Measurements from ENCODE around the gene SLC38A3.
"Not testable (repeated sequence)": the region's sequence is repeated elsewhere in the genome, so short reads cannot be mapped to it uniquely, and the experiment has no call there.

The SLC38A3 gene

DNA sequence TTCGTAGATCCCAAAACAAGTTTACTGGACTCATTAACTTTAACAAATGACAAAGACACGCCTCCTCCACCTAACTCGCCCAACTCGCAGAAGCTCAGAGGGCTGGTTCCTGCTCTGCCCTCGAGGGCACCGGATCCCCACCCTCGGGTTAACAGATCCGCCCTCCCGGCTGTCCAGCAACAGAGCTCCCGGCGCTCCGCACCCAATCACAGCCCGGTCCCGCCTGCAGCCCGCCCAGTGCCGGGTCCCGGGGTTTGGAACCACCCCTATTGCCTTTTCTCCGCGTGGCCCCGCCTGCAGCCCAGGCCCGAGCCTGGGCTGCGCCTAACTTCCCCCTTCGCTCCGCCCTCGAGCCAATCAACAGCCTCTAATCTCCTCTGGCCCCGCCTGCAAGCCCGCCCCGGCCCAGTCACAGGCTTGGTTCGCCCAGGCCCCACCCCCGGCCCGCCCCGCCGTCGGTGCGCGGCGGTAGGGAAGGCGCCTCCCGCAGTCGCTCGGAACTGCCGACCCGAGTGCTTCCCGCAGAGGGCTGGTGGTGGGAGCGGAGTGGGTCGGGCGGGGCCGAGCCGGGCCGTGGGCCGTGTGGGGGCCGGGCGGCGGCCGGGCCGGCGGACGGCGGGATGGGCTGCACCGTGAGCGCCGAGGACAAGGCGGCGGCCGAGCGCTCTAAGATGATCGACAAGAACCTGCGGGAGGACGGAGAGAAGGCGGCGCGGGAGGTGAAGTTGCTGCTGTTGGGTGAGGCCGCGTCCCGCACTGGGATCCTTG lies 30.8 kb downstream of the SLC38A3 start, which contains the start of gene GNAI2:
TSS of gene GNAI2 (plus strand) at position 489 of the 768 bp plus-strand sequence. CDS start at position 621, 132 bp downstream.
- DNase-seq: peak; percentile 99

DNA sequence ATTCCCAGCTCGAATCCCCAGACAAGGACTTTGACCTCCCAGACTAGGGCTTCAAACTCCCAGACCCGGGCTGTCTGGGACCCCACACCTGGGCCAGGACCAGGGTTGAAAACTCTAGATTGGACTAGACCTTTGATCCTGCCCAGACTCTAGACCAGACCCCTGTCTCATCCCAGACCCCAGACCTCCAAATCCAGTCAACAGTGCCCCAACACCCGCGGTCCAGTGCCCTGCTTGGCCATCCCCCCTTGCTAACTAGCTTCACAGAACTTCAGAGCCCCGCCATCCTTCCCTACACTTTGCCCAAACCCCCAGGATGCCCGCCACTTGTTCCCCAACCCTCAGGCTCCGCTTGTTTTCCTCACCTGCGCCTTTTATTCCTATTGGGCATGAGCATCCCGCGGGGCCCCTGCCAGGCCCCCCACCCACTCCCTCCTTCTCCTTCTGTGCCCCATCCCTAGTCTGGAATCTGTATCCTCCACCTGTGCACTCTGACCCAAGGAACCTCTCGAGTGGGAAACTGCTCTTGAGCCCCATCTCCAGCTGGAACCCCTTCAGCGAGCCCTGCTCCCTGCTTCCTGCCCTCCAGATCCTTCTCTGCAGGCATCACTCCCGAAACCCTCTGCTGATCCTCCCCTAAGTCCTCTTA lies 31.5 kb downstream of the SLC38A3 start:
- DNase-seq: no peak

DNA sequence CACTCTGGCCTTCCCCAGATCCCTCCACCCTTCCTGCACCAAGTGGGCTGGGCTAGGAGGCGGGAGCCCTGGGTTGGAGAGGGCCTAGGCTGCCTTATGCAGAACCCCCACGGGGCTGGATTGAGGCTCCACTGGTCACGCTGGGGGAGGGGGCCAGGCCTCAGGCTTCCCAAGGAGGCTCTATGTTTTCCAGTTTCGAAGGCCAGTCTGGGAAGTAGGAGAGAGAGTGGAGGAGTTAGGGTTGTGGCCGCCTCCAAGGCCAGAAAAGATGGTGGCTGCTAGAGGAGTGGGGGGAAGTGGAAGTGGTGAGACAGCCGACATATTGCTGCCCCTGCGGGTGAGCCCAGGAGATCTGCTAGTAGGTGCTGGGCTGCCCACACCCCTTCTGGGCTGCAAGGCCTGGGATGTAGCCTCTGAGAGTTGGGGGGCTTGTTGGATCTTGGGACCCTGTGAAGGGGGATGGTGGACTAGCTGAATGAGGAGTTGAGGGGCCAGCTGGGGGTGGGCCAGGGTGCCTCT lies 32.1 kb downstream of the SLC38A3 start:
- DNase-seq: no peak

DNA sequence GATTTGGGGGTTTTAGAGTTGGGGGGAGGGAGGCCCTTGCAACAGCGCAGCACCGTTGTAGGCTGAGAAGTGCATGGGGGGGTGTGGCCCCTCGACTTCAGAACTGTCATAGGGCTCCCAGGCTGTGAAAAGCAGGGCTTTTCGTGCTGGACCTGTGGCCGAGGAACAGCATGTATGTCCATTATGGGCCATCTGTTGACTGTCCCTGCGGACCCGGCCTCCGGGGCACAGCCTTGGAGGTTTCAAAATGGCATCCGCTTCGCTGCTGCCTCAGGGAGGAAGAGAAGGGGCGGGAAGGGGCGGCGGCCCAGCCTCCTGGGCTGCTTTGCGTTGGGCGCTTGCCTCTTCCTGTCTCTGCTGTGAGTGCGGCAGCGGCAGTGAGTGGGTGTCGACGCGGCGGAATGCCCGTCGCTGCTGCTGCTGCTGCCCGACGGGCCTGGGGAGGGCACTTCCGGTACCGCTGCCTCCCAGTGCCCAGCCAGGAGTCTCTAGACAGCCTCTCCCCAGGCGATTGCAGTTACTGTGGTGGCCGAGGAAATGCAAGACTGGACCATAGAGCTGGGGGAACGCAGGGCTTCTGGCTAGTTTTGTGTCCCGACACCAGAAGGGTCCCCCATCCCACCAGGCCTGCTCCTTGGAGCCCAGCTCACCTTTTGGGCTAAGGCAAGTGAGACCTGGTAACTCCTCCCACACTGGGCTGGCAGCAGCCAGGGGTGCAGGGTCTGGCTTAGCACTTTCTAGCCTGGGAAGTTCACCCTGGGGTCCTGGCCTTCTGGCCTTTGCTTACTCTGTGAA lies 32.9 kb downstream of the SLC38A3 start:
- DNase-seq: peak; percentile 80

DNA sequence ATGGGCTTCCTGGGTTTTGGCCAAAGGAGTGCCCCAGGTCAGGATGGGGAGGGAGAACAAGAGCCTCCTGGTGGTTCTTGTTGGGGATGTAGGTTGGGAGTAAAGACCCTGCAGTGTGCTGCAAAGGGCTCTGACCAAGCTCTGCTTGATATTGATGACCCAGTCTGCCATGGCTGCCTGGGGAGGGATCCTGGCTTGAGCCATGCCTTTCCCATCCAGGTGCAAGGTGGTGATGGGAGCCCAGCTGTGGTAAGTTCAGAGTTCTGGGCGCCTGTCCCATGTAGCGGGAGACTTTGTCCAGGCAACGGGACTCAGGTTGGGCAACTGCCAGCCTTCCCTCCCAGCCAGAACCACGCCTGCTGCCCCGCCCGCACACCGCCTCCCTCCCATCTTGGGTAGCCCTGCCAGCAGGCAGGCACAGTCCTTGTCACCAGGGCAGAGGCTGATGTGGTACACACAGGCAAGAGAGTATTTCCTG lies 33.5 kb downstream of the SLC38A3 start:
- no peak for DNase-seq

DNA sequence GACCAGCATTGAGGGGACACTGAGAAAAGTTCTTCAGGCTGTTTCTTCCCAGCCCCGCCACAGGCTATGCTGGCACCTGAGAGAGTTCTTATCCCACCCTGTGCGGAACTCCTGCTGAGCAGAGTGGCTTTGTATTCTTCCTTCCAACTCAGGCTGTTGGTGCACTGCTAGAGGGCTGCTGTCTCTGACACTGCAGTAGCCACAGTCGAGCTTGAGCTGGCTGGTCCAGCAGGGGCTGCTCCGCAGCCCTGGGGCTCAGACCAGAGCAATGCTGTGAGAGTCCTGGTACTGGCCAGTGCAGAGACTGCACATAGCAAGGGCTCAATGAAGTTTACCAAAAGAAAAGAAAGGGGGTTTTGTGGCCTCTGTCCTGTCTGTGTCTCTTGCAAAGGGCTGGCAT lies 34.6 kb downstream of the SLC38A3 start:
- DNase-seq: no peak

DNA sequence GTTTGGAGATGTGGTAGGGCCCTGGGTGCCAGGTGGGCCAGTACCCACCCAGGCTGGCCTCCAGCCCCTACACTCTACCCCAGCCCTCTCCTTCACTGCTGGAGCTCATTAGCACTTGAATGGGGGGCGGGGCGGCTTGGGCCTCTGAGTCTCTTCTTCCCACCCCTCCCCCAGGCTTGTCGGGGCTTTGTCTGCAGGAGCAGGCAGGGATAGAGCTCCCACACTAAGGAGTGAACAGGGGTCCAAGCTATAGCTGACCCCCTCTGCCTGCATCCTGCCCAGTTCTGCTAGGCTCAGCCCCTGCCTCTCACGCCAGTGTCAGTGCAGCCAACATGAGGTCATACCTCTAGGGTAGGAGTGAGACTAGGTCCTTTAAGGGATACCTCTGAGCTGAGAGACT lies 36.1 kb downstream of the SLC38A3 start:
- DNase-seq: no peak

DNA sequence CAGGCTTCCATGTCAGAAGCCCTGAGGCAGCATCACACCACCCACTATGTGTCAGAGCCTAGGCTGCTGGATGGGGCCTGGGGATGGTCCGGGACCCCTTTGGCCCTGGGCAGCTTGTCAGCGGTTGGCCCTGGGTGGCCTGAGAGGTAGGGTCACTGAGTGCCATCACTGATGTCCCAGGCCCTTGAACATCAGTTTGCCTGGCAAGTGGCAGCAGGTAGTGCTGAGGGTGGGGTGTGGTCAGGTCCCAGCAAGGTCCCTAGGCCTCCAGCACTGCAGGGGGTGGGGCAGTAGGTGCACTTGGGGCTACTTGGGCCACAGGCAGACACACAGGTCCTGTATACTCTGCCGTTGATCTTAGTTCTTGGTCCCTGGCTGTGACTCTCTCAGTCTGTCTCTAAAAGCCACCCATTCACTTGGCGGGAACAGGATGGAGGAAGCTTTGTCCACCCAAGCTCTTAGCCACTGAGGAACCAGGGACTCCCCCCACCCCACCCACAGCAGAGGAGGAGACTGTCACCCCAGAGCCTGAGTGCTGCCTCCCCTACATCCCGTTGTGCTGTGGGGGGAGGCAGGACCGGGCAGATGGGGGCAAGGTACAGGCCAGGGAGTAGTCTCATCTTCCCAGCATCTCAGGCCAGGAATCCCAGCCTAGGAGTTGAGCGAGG lies 36.8 kb downstream of the SLC38A3 start:
- DNase-seq: peak; percentile 11

DNA sequence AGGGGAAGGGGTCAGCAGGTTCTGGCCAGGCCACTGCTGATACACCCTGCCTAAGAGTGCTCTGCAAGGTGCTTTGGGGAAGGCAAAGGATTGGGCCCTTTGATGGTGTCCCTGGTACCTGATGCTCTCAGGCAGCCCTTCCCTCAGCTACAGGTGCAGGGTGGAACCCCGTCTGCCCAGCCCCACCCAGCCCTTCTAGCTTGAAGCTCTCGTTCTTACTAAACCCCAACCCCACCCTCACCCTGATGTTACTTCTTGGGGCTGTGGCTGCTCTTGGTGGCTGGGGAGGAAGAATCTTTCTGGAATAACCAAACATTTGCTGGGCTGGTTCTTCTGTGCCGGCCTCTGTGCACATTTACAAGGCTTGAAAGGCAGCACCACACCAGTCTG lies 37.3 kb downstream of the SLC38A3 start:
- no peak for DNase-seq

DNA sequence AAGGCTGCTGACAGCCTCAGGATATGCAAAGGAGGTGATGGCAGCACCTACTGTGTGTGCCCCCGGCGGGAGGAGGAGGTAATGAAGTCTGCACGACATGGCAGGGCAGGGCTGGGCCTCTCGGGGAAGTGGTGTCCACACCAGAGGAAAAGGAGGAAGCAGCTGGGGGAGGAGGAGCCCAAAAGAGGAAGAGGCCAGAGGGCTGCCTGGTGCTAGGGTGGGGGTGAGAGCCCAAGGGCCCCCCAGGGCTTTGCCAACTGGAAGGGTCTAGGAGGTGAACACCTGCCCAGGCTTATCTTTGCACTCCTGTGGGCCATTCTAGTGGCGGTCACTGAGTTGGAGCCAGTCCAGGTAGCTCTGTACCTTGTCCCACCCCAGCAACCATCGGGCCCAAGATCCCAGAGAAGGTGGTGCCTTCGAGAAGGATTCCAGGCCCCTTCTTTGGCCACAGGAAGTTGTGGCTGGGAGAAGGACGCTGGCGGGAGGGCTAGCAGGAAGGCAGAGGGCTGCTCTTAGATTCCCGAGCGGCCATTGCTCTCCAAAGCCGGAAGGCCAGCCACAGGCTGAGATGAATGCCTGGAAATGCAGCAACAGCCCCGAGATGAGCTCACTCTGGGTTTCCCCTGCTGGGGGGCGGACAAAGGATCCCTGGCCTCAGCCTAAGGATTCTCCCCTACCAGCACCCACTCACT lies 37.9 kb downstream of the SLC38A3 start:
- peak; percentile 89 for DNase-seq

DNA sequence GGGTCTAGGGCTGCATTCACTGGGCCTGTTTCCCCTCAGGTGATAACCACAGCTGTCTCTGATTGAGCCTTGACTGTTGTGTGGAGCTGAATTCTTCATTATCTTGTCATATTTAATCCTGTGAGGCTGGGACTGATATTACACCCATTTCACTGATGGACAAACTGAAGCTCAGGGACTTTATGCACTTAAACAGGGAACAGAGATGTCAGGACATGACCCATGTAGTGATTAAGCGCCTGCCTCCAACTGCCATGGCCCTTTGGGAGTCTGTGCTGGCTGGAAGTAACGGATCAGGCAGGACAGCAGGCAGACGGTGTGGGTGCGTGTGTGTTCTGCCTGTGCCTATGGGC lies 38.4 kb downstream of the SLC38A3 start:
- DNase-seq: no peak

DNA sequence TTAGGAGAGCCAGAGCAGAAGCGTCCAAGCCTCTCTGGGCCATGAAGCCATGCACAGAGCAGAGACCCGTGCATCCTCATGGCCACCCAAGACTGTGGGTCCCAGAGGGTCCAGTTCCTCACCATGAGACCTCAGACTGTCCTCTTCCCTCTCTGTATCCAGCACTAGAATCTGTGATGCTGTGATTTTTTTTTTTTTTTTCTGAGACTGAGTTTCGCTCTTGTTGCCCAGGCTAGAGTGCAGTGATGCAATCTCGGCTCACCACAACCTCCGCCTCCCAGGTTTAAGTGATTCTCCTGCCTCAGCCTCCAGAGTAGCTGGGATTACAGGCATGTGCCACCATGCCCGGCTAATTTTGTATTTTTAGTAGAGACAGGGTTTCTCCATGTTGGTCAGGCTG lies 39.7 kb downstream of the SLC38A3 start:
- not testable (repeated sequence) for DNase-seq

DNA sequence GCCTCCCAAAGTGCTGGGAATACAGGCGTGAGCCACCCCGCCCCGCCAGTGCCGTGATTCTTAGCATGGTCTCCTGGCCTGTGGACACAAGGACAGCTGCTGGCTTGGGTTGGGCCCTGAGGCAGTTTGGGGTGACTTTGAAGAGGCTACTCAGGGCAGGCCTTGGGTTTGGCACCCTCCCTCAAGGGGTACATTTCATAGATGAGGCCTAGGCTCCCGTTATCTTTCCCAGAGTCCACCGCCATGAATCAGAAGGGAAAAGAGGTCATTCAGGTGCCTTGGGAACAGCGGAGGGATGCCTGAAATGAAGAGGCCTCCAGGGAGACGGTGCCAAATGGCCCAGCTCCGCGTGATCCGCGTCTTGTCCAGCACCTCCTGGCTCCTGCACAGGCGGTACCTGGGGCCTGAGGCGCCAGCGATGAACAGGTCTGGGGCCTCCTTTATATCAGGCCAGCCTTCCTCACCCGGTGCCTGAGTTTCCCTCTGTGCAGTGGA lies 40.2 kb downstream of the SLC38A3 start:
- DNase-seq: no peak

DNA sequence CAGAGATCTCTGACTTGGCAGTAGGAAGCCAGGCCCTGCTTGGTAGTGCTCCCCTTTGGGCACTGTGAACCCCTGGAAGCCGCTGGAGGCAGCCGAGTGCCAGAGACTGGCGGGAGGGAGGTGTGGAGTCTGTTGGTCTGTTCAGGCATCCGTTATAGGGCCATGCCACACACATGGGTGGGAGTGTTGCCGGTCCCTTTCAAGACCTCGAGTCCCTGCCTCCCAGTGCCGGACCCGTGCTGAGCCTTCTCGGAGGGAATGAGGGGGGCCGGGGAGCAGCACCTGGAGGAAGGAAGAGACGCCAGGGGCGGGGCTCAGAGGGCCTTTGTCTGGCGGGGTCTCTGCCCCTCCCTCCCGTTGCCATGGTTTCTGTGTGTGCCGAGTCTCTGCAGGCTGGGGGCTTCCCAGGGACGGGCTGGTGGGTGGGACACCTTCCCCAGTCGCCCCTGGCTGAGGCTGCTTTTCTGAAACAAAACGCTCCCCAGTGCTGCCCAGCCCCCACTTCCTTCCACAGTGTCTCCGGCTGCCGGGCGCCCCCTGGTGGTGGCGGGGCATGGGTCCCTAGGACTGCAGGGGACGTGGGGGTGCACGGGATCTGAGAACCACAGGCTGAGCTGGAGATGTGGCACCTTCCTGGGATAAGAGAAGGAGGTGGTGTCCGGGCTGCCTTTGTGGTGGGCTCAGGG lies 40.9 kb downstream of the SLC38A3 start:
- DNase-seq: peak; percentile 76

DNA sequence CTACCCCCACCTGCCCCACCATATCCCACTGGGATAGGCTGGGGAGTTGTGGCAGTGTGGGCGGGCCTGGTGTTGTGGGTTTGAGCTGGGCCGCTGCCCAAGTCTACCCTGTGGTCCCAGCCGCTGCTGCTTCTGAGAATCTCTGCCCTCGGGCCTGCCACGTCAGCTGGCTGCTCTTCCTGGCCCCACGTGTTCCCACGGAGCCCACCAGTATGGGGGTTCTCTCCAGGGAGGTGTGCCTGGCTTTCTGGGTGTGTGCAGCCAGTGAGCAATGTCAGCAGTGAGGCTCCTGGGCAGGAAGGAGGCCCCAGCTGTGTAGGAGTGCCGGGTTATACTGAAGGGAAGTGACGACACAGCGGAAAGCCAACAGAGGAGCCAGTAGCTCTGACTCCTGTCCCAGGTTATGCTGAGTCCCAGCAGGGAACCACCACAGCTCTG lies 41.5 kb downstream of the SLC38A3 start:
- DNase-seq: peak; percentile 18

DNA sequence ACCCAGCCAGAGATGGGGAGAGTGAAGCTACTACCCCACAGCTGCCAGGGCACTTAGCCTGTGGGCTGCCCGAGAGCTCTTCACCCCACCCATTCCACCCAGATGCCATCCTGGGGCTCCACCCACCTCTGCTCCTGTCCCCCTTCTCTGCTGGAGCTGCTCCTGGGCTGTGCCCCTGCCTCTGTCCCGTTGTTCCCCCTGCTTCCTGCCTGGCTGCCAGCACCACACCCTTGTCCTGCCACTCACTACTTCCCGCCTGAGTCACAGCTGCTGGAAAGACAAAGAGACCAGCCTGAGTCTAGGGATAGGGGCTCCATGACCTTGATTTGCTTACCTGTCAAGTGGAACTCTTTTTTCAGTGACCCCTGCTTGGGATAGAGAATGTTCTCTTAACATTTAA lies 43.3 kb downstream of the SLC38A3 start:
- DNase-seq: no peak

DNA sequence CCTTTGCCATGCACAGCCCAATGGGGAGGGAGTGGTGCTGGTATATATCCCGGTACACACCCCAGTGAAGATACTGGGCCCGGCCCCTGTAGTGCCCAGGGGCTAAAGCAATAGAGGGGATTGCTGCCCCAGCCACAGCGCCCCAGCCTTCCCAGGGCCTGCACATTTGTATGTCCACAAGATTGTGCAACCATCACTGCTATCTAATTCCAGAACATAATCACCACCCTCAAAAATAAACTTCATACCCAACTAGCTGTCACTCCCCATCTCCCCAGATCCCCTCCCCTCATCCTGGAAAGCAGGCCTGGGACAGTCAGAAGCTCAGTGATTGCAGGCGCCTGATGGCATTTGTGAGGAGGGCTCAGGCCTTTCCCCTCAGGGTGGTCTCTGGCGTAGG lies 44.4 kb downstream of the SLC38A3 start:
- DNase-seq: no peak

DNA sequence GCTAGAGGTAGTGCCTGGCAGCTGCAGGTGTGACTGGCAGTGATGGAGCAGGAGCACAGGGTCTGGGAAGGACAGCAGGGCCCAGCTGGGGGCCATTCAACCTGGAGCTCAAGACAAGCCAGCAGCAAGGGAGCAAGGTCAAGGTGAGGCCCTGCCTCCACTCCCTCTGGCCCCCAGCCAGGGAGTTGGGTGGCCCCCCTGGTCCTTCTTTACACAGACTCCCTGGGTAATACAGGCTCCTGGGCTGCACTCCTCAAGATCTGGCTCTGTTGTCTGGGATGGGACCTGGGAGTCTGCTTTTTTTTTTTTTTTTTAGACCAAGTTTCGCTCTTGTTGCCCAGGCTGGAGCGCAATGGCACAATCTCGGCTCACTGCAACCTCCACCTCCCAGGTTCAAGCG lies 45.4 kb downstream of the SLC38A3 start:
- DNase-seq: no peak

DNA sequence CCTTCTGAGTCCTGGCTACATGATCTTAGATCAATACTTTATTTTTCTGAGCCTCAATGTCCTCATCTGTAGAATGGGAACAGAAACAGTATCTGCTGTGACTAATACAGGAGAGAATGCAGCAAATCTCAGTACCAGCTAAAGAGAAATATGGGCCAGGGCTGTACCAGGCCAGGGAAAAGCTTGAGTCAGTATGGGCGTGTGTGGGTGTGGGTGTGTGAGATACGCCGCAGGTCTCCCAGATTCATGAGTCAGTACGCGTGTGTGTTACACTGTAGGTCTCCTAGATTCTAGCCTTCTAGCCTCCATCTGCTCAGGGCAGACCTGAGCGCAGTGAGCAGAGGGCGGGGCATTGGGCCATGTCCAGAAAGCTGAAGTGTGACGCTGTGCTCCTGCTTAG lies 46.1 kb downstream of the SLC38A3 start:
- DNase-seq: no peak

DNA sequence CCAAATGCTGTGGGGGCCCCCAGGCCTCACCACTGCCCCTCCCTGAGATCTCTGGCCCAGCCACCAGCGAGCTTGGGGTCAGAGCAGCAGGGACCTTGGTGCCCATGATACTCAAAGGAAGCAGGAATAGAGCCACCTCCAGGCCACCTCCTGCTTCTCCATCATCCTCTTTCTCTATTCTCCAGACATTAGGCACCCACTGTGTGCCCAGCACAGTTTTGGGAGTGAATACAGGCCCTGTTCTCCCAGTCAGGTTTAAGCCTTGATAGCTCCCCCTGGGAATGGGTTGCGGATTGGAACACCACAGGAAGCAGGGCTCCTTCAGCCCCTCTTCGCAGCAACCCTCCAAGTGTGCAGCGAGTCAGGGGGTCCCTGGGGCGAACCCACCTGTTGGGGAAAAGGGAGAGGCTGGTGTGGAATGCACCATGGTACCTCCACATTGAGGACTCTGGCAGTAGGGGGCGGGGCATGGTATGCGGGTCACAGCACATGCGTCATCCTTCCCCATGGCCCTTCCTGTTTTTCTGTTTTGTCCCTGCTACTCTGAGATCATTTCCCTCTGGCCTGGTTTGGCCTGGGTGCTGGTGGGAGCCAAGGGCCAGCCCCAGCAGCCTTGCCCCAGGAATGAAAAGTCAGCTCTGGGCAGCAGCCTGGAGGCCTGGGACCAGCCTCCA lies 49.6 kb downstream of the SLC38A3 start:
- DNase-seq: no peak

DNA sequence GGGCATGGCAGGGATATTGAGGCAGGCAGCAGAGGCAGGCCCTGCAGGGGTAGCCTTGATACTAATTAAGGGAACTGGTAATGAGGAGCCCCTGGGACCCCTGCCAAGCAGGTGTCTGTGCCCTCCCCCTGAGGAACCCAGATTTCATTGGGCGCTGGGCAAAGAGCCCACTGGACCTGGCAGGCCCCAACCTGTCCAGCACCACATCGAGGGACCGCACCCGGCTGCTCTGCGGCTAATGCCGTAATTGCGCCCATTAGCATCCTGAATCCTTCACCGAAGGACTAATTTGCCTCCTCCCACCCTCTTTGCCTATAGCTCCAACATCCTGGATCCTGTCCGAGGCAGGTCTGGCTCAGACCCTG lies 50.2 kb downstream of the SLC38A3 start:
- DNase-seq: no peak

Data from GDM1 (cell line).